HepG2 (cell line): ENCODE measurements around the gene DNAJB12. TPM values are rescaled to one million over a fixed set of nuclear protein-coding genes. Genes with fewer than 3 reads are reported as not detected.

ENCODE experiments used
- ATAC-seq: fragments of 200-7000 bp; cut with Tn5 transposase; 3 replicates; pipeline ENCODE4 v1.9.1; 2020; ENCODE audit warnings: mild to moderate bottlenecking, moderate library complexity
- BruUV-seq: library from RNA; stranded (reverse); fragments of 400-500 nt; replicated peaks from 2 replicates; lab custom pipeline; 2021; lab: Mats Ljungman, UMichigan
- CTCF ChIA-PET: fragments of 300-600 bp; formaldehyde crosslinking; extraction: SDS; loops from one replicate; lab custom pipeline; 2021; ENCODE audit warnings: low total read pairs, inconsistent platforms, low intra/inter-chr PET ratio; lab: Yijun Ruan, JAX
- POLR2A ChIA-PET: fragments of 350-600 bp; sonication (Branson Sonifier 250); formaldehyde crosslinking; loops from one replicate; lab custom pipeline; 2020; ENCODE audit warnings: antibody characterized with exemption, inconsistent platforms; lab: Yijun Ruan, JAX
- DNase-seq: peaks from one replicate; pipeline ENCODE4 v3.0.0-alpha.2; 2015; ENCODE audit warnings: low spot score
- FAIRE-seq: peaks from 3 replicates; lab custom pipeline; 2011; peaks lifted over from hg19 to GRCh38; lab: Jason Lieb, UNC
- H2AFZ ChIP-seq: one replicate; pipeline ENCODE4 v1.6.1; 2011; ENCODE audit warnings: low read length, inconsistent platforms
- H3K27ac ChIP-seq: fragments of 300-600 bp; 3 replicates; pipeline ENCODE4 v1.8.0; 2011; ENCODE audit warnings: mixed run types, mild to moderate bottlenecking, mixed read lengths, low read length, inconsistent platforms; ENCODE audit not compliant: insufficient read depth; ENCODE audit errors: extremely low read length
- H3K27me3 ChIP-seq, 2 experiments: fragments of 200-600 bp in 1 of 2; 2 replicates in 1 of 2; 3 replicates in 1 of 2; pipeline versions ENCODE4 v1.6.0 to v1.8.0; 2011; ENCODE audit warnings: low read length in 2 of 2, mild to moderate bottlenecking in 2 of 2, moderate library complexity in 2 of 2, inconsistent platforms in 1 of 2; ENCODE audit not compliant: insufficient read depth in 2 of 2, control insufficient read depth in 1 of 2
- H3K36me3 ChIP-seq, 2 experiments: fragments of 200-600 bp in 1 of 2; replicated peaks in 1 of 2; 2 replicates in 1 of 2; 3 replicates in 1 of 2; pipeline versions ENCODE4 v1.5.1 to v1.8.0; 2011; ENCODE audit warnings: low read length in 2 of 2, inconsistent platforms in 1 of 2; ENCODE audit not compliant: insufficient read depth in 2 of 2, control insufficient read depth in 1 of 2
- H3K4me1 ChIP-seq: 2 replicates; pipeline ENCODE4 v1.5.1; 2012; ENCODE audit warnings: low read length, inconsistent platforms; ENCODE audit not compliant: insufficient read depth
- H3K4me2 ChIP-seq: 2 replicates; pipeline ENCODE4 v1.6.0; 2011; ENCODE audit warnings: low read depth, low read length, inconsistent platforms
- H3K4me3 ChIP-seq, 3 experiments: fragments of 200-600 bp in 1 of 3; sonication (generic), shearing (Covaris generic) in 1 of 3; replicated peaks in 1 of 3; 2 replicates each; pipeline ENCODE4 v1.5.1; 2011 to 2016; ENCODE audit warnings: low read length in 3 of 3, inconsistent platforms in 2 of 3, low read depth in 2 of 3, mild to moderate bottlenecking in 2 of 3, control low read depth in 1 of 3, mixed read lengths in 1 of 3; ENCODE audit not compliant: insufficient read depth in 1 of 3
- H3K79me2 ChIP-seq: one replicate; pipeline ENCODE4 v1.6.1; 2011; ENCODE audit warnings: low read length, inconsistent platforms; ENCODE audit not compliant: insufficient read depth
- H3K9ac ChIP-seq: 2 replicates; pipeline ENCODE4 v1.6.0; 2011; ENCODE audit warnings: mild to moderate bottlenecking, low read depth, low read length, inconsistent platforms; ENCODE audit not compliant: insufficient read depth
- H3K9me3 ChIP-seq: 2 replicates; pipeline ENCODE4 v1.5.1; 2012; ENCODE audit warnings: mild to moderate bottlenecking, low read length
- H4K20me1 ChIP-seq: 2 replicates; pipeline ENCODE4 v1.6.0; 2011; ENCODE audit warnings: inconsistent platforms, mild to moderate bottlenecking, low read length, moderate library complexity; ENCODE audit not compliant: insufficient read depth
- E2F5 ChIP-seq: sonication (generic); formaldehyde crosslinking; conservative IDR thresholded peaks from 2 replicates; pipeline ENCODE4 v1.4.0; 2020; ENCODE audit warnings: missing genetic modification reagents
- KDM5B ChIP-seq: sonication (generic); formaldehyde crosslinking; IDR thresholded peaks from 2 replicates; pipeline ENCODE4 v1.4.0; 2020; ENCODE audit warnings: missing genetic modification reagents, mild to moderate bottlenecking, borderline replicate concordance
- SALL1 ChIP-seq: sonication (generic); formaldehyde crosslinking; IDR thresholded peaks from 2 replicates; pipeline ENCODE4 v1.8.0; 2022; ENCODE audit warnings: mild to moderate bottlenecking, missing genetic modification reagents
- SAP130 ChIP-seq: IDR thresholded peaks from 2 replicates; pipeline ENCODE4 v1.6.1; 2016; ENCODE audit warnings: low read depth
- ZFP91 ChIP-seq: sonication (generic); formaldehyde crosslinking; IDR thresholded peaks from 2 replicates; pipeline ENCODE4 v1.9.0; 2022; ENCODE audit warnings: missing genetic modification reagents, mild to moderate bottlenecking, borderline replicate concordance
- ZNF468 ChIP-seq: sonication (generic); formaldehyde crosslinking; IDR thresholded peaks from 2 replicates; pipeline ENCODE4 v1.8.0; 2022; ENCODE audit warnings: mild to moderate bottlenecking, moderate library complexity, missing genetic modification reagents
- ZNF629 ChIP-seq: sonication (generic); formaldehyde crosslinking; conservative IDR thresholded peaks from 2 replicates; pipeline ENCODE4 v1.5.0; 2020; ENCODE audit warnings: missing genetic modification reagents
- ZNF687 ChIP-seq: sonication (generic); formaldehyde crosslinking; IDR thresholded peaks from 2 replicates; pipeline ENCODE4 v1.5.1; 2020; ENCODE audit warnings: mild to moderate bottlenecking, missing genetic modification reagents, moderate library complexity
- ZNF770 ChIP-seq: sonication (generic); formaldehyde crosslinking; IDR thresholded peaks from 2 replicates; pipeline ENCODE4 v1.5.0; 2020; ENCODE audit warnings: mild to moderate bottlenecking, missing genetic modification reagents
- WGBS: methylation state at CpG from one replicate; pipeline ENCODE4 v1.1.6; 2017; ENCODE audit warnings: low lambda C conversion rate; 5-methylcytosine and 5-hydroxymethylcytosine counted together
- in situ Hi-C: cut with HindIII; loops from 2 replicates; pipeline ENCODE4 v1.10.0; 2017; ENCODE audit warnings: low pct_unique_long_range_greater_than_20kb; ENCODE audit not compliant: extremely low pct_ligation_motif_present
- intact Hi-C: fragments of 100-400 bp; cut with micrococcal nuclease; formaldehyde crosslinking; loops from one replicate; pipeline ENCODE4 v1.10.0; 2022; ENCODE audit not compliant: unreplicated experiment
- polyA plus RNA-seq, 8 experiments: library from polyadenylated mRNA; depleted of rRNA in 3 of 8; stranded (reverse) in 7 of 8; unstranded in 1 of 8; fragments of >200 nt; fragmentation: Illumina TruSeq in 4 of 8; extraction: Trizol in 4 of 8; gene quantifications; 2 replicates each; pipeline versions ENCODE4 v1.2.1 to v1.2.3, GENCODE V29; 2011 to 2016; ENCODE audit warnings: low read depth in 4 of 8, missing spikeins in 1 of 8, mixed read lengths in 1 of 8; ENCODE audit not compliant: insufficient read depth in 1 of 8
- total RNA-seq, 5 experiments: library from RNA; depleted of rRNA; stranded (reverse); fragments of >200 nt; fragmentation: Illumina TruSeq; extraction: Trizol; gene quantifications; 2 replicates each; pipeline ENCODE4 v1.2.3, GENCODE V29; 2016; ENCODE audit warnings: low read depth in 1 of 5

The DNAJB12 gene
- total and polyA plus RNA-seq, 2 of the 13 experiments (the other 11 are each of a cell fraction or from before 2014, with no cell fraction given): 10.8 to 18.2 TPM

- H2AFZ ChIP-seq: no peak overlapping the region
- no TSS peak for BruUV-seq
- no peak overlapping the region for H3K4me3 ChIP-seq
- H4K20me1 ChIP-seq: no peaks in the 10 kb centered on the region
- CTCF ChIA-PET: no interaction called here
- in situ Hi-C loops (no loop called here), intact Hi-C loops (no loop called here)
- no peaks in the 10 kb centered on the region for H3K27me3 ChIP-seq
- H3K36me3 ChIP-seq: no peaks in the 10 kb centered on the region
- ATAC-seq (peak; percentile 23; the same call in 2 of the 3 replicates), DNase-seq (no peak), FAIRE-seq (no peak)
- no peak for TF ChIP-seq SAP130 (CRISPR knock-in tag)
- TF ChIP-seq KDM5B (CRISPR knock-in tag): no peak
- no peak for TF ChIP-seq ZNF770 (CRISPR knock-in tag)
- TF ChIP-seq ZNF629 (CRISPR knock-in tag): peak; percentile 75
- TF ChIP-seq SALL1 (CRISPR knock-in tag): peak; percentile 24; the same call in 1 of the 2 replicates
- TF ChIP-seq ZNF687: peak; percentile 24
- no peak for TF ChIP-seq E2F5
- TF ChIP-seq ZFP91 (CRISPR knock-in tag): peak; percentile 32; the same call in 1 of the 2 replicates
- TF ChIP-seq ZNF468: no peak
- H3K9me3 ChIP-seq: no peaks in the 10 kb centered on the region
- WGBS: 68% methylated on average over 10 of the region's 16 CpGs
- H3K4me1 ChIP-seq: peaks cover 45% of the 10 kb centered on the region
- H3K9ac ChIP-seq: no peak overlapping the region
- POLR2A ChIA-PET: no interaction called here
- H3K27ac ChIP-seq: no peak overlapping the region
- no peak overlapping the region for H3K4me2 ChIP-seq
- H3K79me2 ChIP-seq: no peaks in the 10 kb centered on the region
Measured at GRCh38 chr10:72298592-72299519, 55.9 kb downstream of the DNAJB12 start.
